GM12801 (cell line): ENCODE results near the gene PRMT9.

ENCODE experiments used
- CTCF ChIP-seq: IDR thresholded peaks from one replicate; pipeline ENCODE4 v1.5.1; 2011; ENCODE audit warnings: control low read depth; ENCODE audit not compliant: insufficient read length; ENCODE audit errors: extremely low read depth

PRMT9 gene

GRCh38 chr4:147597561-147597960 lies 86.4 kb downstream of the PRMT9 start:
- no peak for TF ChIP-seq CTCF

DNA sequence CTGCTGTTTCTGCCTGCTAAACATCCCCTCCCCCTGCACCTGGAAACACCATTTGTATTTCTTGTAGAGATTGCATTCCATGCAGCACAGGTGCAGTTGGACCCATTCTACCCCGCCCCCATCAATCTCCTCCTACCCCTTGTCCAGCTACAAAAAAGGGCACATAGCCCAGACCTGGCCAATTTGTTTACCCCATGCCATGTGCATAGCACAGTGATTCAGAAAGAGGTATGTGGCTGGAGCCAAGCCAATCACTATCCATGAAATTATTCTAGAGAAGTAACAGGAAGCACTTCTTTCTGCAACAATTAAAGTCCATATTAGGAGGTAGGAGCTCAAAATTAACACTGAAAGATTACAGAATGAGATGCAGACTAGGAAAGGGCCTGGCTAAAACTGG lies 87.0 kb downstream of the PRMT9 start:
- no peak for TF ChIP-seq CTCF

GRCh38 chr4:147596377-147596776 lies 87.6 kb downstream of the PRMT9 start:
- TF ChIP-seq CTCF, result no peak

GRCh38 chr4:147594578-147594977 lies 89.4 kb downstream of the PRMT9 start:
- TF ChIP-seq CTCF, result no peak

- no peak for TF ChIP-seq CTCF
Measured at GRCh38 chr4:147594107-147594506, 89.9 kb downstream of the PRMT9 start.

DNA sequence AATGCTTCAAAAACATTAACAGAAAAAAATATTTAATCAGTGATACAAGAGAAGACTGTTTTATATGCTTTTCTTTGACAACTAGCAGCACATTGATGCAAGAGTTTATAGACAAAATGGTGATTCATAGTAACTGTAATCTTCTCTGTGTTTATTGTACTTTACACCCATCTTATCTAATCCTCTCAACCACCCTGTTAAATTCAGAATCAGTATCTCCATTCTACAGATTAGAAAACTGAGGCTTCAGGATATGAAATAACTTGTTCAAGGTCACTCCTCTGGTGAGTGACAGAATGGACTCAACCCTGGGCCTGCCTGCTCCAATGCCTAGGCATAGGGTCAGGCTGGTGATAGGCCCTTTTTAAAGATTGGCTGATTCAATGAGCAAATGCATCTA lies 92.9 kb downstream of the PRMT9 start:
- no peak for TF ChIP-seq CTCF

DNA sequence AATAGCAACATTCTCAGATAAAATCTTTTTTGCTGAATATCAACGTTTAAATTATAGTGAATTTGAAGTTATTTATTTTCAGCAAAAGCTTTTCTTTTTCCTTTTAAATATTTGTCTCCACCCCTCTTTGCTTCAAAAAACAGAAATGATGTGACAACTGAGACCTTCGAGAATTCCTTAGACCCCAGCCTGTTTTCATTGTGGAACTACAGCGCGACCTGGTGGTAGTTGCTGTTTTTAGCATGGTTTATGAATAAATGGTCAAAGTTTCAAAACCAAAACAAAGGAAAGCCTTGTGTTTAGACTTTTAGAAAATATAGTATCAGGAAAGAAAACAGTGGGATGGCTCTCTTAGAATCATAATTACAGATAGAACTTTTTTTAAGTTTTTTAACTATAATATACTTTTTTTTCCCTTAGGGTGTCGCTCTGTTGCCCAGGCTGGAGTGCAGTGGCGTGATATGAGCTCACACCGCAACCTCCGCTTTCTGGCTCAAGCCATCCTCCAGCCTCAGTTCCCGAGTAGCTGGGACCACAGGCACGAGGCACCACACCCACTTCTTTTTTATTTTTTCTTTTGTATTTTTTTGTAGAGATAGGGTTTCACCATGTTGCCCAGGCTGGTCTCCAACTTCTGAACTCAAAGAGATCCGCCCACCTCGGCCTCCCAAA lies 93.6 kb downstream of the PRMT9 start:
- TF ChIP-seq CTCF, result no peak

- TF ChIP-seq CTCF, result no peak
Measured at GRCh38 chr4:147589586-147589985, 94.4 kb downstream of the PRMT9 start.
